ENCODE measurements around the gene SBF2.

SBF2 gene

GRCh38 chr11:9839550-9839949, 454.5 kb downstream of the SBF2 start:
- DNase-seq = peak in 1 of 5 experiments; percentile 27

DNA sequence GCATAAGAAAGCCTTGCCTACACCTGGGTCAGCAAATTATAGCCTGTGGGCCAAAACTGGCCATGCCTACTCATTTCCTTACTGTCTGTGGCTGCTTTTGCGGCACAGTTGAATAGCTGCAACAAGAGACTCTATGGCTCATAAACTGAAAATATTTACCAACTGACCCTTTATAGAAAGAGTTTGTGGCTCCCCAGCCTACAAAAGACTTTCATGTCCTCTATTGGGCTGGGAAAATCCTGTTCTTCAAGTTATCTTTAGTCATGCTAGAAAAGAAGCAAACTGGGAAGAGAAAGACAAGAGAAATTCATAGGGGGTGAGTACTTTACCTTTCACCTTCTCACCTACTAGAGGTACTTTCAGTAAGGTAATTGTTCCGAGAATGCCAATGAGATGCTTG, 455.1 kb downstream of the SBF2 start:
- no peak for DNase-seq

DNA sequence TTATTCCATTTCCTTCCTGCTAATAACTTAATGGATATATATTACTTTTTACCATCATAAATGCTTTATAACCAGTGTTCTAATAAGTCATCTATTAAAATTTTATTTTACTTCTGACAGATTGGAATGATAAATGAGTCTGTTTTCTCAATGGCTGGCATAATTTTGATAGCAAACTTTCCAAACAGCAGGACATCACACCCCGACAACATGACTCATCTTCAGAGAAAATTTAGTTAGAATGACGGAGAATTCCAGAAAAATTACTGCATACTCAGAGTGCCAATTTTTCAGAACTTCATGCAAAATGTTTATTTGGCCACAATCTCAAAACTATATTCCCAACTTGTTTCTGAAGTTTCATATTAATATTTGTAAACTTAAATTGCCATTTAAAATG, 455.8 kb downstream of the SBF2 start:
- no peak for DNase-seq

- DNase-seq = no peak
These were observed 459.7 kb downstream of the SBF2 start for GRCh38 chr11:9834291-9834690.

DNA sequence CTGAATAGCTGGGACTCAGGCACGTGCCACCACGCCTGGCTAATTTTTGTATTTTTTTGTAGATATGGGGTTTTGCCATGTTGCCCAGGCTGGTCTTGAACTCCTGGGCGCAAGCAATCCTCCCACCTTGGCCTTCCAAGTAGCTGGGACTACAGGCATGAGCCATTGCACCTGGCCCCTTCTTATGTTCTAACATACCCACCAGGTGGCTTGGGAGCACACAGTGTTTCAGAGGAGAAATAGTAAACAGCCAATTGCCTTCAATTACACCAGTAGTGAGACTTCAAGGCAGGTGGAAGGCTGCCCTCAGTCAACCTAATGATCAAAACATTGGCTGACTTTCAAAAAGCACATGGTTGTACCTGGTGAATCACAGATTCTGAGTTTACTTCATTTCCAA, 462.9 kb downstream of the SBF2 start:
- DNase-seq = no peak

GRCh38 chr11:9827708-9828107, 466.3 kb downstream of the SBF2 start:
- no peak for DNase-seq

- no peak for DNase-seq
These were observed 467.6 kb downstream of the SBF2 start for GRCh38 chr11:9826390-9826789.

DNA sequence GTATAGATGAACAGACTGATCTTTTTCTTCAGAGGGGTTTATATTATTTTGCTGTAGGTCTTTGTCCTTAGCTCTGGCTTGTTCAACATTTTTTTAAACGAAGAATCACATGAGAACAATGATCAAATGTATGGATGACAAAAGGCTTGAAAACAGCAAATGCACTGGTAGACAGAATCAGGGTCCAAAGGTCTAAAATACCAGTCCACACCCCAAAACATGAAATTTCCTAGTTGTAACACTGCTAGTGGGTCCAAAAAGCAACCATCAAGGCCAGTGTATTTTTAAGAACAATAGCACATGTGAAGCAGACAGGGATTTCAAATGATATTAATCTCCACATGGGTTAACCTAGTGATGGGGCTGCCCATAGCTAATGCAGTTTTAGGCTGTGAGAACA, 468.1 kb downstream of the SBF2 start:
- DNase-seq = no peak

DNA sequence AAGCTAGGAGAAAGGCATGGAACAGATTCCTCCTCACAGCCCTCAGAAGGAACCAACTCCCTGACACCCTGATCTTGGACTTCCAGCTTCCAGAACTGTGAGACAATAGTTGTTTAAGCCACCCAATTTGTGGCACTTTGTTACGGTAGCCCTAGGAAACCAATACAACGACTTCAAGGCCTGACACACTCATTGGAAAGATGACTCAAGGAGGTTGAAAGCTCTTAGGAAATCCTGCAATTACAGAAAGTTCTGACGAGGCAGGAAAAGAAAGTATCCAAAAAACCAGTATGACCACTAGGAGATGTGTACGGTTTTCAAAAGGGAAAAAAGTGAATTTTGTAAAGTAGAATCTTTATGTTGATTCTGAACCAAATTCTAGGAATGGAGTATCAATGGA, 468.7 kb downstream of the SBF2 start:
- DNase-seq = no peak

DNA sequence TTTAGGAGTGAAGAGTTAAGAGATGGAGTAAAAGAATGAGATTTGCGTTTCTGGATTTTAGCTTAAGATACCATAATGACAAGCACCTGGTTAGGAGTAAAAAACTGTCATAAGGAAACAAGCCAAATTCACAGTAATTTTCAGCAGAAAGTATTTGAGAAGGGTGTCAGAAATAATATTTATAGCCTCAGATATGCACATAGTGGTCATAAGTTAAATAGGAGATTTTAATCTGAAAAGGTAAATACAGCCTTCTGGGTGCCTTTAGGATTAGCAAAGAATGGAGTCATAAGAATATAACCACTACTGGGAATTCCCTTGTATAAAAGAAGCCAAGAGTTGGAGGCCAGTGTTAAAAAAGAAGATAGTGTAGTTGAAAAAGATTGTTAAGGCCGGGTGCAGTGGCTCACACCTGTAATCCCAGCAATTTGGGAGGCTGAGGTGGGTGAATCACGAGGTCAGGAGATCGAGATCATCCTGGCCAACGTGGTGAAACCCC, 470.1 kb downstream of the SBF2 start:
- no peak for DNase-seq

GRCh38 chr11:9823439-9823838, 470.6 kb downstream of the SBF2 start:
- DNase-seq = no peak

- no peak for DNase-seq
These were observed 472.8 kb downstream of the SBF2 start for GRCh38 chr11:9821008-9821752.

DNA sequence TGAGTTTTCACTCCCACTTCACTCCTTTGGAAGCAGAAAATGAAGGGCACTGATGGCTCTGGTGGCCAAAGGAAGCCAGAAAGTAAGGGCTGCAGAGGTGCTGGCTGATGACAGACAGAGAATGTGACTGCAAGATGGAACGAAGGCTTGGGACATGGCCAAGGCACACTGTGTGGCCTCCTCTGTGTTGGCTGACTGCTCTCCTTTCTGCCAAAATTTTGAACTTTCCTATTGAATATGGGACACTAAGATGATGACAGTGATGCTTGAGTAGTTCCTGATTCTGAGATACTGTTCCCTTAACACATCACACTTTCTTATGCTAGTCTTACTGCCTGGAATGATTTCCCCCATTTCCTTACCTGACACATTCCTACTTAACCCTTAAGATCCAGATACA, 473.8 kb downstream of the SBF2 start:
- no peak for DNase-seq

DNA sequence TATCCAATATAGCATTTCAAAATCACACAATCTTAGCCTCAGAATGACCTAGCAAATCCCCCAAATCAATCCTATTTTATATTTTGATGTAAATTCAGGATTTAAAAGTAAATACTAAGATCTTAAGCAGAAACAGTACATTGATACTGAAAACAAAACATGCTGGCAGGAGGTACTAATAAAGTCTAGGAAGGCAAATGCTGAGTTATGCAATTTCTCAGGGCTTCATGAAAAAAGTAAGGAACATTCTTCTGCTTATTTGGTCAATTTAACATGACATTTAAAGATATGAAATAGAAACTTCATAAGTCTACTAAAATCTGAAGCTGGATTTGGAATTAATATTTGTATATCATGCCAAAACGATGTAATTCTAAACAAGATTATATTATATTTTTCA, 476.8 kb downstream of the SBF2 start:
- DNase-seq = no peak

- DNase-seq = no peak
These were observed 478.4 kb downstream of the SBF2 start for GRCh38 chr11:9815486-9816136.

GRCh38 chr11:9814108-9814507, 479.9 kb downstream of the SBF2 start:
- no peak for DNase-seq

DNA sequence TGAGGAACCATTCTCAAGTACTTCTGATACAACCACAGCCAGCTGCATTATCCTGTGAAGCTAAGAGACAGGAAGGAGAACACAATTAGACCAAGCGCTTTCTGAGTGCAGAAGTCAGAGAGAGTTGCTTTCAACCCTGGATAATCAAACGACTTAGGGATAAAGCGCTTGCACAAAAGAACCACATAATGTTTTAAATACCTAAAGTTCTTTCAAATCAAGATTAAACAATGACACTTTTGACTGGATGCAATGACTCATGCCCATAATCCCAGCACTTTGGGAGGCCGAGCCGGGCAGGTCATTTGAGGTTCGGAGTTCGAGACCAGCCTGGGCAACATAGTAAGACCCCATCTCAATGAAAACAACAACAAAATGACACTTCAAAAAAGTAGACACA, 485.1 kb downstream of the SBF2 start:
- no peak for DNase-seq

DNA sequence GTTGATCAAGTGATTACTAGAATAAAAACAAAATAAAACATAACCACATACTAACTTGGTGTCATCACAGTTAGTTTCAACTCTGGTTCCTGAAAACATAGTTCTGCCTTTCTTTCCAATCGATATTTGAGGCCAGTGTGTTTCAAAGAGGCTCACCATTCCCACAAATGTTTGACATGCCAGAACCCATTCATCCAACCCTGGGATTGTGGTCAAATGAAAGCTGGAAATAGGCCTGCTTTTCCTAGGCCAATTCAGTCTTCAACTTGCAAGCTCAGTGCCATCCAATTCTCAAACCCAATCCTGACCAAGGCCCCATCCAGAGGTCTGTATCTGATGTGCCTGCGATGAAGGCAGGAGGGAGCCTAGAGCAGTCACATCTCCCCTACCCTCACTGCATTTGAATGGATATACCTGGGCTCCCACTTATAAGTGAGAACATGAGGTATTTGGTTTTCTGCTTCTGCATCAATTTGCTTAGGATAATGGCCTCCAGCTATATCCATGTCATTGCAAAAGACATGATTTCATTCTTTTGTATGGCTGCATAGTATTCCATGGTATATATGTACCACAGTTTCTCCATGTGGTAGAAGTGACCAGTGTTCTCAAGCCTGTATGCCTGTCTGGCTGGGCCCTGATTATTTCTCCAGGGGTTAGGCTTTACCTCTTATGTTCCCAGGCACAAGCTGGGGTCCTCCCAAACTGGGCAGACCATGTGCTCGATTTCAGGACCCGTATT, 486.9 kb downstream of the SBF2 start:
- no peak for DNase-seq

GRCh38 chr11:9804419-9804902, 489.6 kb downstream of the SBF2 start:
- no peak for DNase-seq

GRCh38 chr11:9803685-9804418, 490.2 kb downstream of the SBF2 start:
- DNase-seq = no peak

GRCh38 chr11:9802291-9802861, 491.6 kb downstream of the SBF2 start:
- DNase-seq = no peak

DNA sequence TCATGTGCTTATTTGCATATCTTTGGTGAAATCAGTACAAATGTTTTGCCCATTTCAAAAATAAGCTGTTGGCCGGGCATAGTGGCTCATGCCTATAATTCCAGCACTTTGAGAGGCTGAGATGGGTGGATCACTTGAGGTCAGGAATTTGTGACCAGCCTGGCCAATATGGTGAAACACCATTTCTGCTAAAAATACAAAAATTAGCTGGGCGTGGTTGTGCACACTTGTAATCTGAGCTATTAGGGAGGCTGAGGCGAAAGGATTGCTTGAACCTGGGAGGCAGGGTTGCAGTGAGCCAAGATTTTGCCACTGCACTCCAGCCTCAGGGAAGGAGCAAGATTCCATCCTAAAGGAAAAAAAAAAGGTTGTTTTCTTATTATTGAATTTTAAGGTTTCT, 494.1 kb downstream of the SBF2 start:
- no peak for DNase-seq

DNA sequence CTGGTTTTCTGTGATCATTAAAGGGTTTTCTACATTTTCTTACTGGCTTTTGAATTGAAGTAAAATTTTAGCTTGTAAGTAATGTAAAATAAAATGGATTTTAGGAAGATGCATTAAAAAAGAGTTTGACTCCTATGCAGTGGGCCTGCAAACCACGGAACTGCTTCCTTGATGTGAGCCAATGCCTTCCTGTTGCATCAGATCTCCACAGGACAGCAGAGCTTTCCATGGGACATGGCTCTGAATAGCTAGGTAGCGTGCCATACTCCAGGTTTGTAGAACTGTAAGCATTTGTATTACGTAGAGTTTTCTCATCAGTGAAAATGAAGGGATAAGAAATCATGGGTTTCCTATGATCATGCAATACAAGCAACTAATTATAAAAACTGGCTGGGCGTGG, 496.7 kb downstream of the SBF2 start:
- DNase-seq = no peak

Measured in T-helper 2 cell (primary cell).